Measurements from ENCODE around the gene PRORP. TPM values are rescaled to one million over a fixed set of nuclear protein-coding genes. Genes with fewer than 3 reads are reported as not detected.

The PRORP gene
- total and polyA plus RNA-seq, 2 of the 13 experiments (the other 11 are each of a cell fraction or from before 2014, with no cell fraction given) = 48.9 to 88.7 TPM

DNA sequence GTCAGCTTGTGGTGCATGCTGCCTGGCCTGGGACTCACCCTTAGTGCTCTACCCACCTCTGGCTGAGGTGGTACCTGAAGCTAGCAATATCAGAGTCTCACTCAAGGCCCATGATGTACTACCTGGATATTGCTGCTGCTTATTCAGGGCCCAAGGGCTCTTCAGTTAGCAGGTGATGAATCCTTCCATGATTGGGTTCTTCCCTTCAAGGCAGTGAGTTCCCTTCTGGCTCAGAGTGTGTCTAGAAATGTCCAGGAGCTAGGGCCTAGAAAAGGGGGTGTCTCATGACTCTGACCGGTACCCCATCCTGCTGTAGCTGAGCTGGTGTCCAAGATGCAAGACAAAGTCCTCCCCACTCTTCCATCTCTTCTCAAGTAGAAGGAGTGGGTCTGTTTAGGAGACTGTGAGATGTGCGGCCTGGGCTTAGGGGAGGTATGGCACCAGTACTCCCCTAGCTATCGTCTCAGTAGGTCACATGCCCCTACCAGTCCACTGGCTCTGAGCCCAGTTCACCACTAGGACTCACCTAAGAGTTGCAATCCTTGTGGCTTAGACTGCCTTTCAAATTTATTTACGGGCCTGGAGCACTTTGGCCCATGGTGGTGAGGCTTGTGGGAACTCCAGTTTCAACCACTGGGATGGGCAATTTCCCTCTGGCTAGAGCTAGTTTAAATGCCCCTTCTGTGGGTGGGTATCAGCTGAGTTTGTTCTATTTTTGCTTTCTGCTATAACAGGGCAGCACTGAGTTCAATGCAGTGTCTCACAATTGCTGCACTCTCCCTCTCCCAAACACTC, 12.2 kb downstream of the PRORP start (continued):
- TF ChIP-seq HNF1A (IDR thresholded peaks at IDR 0.05; ENCODE audit: low read depth) = no peak
- peak; percentile 47; the same call in 1 of the 2 replicates for TF ChIP-seq HNF1A (CRISPR knock-in tag; IDR thresholded peaks at IDR 0.05; ENCODE audit: borderline replicate concordance)
- TF ChIP-seq, protein P1, sequence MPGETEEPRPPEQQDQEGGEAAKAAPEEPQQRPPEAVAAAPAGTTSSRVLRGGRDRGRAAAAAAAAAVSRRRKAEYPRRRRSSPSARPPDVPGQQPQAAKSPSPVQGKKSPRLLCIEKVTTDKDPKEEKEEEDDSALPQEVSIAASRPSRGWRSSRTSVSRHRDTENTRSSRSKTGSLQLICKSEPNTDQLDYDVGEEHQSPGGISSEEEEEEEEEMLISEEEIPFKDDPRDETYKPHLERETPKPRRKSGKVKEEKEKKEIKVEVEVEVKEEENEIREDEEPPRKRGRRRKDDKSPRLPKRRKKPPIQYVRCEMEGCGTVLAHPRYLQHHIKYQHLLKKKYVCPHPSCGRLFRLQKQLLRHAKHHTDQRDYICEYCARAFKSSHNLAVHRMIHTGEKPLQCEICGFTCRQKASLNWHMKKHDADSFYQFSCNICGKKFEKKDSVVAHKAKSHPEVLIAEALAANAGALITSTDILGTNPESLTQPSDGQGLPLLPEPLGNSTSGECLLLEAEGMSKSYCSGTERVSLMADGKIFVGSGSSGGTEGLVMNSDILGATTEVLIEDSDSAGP (CRISPR knock-in tag; IDR thresholded peaks at IDR 0.05; ENCODE audit: borderline replicate concordance) = 0 out of 2 replicates have a peak, but pooled peaks have one; percentile 7
- 0 out of 2 replicates have a peak, but pooled peaks have one; percentile 46 for TF ChIP-seq ZNF776 (CRISPR knock-in tag; IDR thresholded peaks at IDR 0.05)
- TF ChIP-seq ZNF383 (CRISPR knock-in tag; IDR thresholded peaks at IDR 0.05; ENCODE audit: borderline replicate concordance) = 0 out of 2 replicates have a peak, but pooled peaks have one; percentile 82
- no peak for TF ChIP-seq HNF4G (IDR thresholded peaks at IDR 0.05; ENCODE audit: borderline replicate concordance, low read depth, low read length)
- TF ChIP-seq HNF4G (CRISPR knock-in tag; IDR thresholded peaks at IDR 0.05; ENCODE audit: borderline replicate concordance, low read depth) = peak; percentile 10; the same call in 1 of the 2 replicates

Measured in HepG2 (cell line).